ENCODE data around the gene CHSY3.

Gene CHSY3

DNA sequence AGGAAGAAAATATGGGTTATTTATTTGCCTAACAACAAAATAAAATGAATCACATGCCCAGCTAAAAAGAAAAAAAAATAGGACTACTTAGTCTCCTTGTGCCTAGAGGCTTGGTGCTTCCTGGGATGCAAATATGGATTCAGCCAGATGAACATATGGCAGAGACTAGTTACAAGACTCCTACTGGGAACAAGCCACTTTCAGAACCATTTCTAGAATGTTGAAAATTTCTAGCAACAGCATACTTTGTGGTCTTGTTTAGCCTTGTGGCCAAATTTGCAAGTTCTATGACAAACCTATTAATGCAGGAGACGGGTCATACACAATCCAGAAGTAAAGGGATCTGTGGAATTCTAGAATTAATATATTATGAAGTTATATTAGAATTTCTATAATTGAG lies 198.7 kb downstream of the CHSY3 start:
- no peak for DNase-seq

- no peak for DNase-seq
Observed at GRCh38 chr5:130104895-130105688, 200.8 kb downstream of the CHSY3 start.

- no peak for DNase-seq
Observed at GRCh38 chr5:130106480-130106879, 202.2 kb downstream of the CHSY3 start.

DNA sequence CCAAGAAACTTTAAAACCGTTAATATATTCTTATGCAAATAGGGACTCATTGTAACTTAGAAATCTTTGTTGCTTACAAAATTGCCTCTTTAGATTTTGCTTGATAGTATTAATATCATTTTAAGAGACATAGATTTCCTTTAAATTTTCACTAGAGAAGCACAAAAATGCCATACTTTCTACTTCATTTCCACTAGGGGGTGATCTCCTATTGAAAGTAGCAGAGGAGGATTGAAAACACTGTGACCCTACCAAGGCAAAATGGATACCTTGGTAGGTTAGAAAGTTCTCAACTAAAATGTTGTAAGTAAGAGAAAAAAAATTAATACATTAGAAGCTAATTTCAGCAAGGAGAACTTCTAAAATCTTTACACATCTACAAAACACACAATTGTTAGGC lies 204.9 kb downstream of the CHSY3 start:
- DNase-seq, result no peak

- no peak for DNase-seq
Observed at GRCh38 chr5:130110328-130110727, 206.1 kb downstream of the CHSY3 start.

DNA sequence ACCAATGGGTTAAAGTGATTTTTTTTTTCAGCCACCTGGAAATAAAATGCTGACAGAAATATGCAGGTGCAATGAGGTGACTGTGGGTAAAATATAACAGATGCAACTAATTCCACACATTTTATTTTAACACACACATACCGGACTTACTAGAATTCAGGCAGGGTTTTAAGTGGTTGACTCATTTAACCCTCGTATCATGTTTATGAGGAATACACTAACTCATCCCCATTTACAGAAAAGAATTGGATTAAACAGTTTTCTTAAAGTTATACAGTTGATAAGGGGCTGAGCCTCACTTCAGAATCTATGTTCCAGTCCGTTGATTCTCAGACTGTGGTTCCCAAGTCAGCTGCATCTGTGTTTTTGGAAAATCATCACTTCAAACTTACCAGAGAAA lies 207.5 kb downstream of the CHSY3 start:
- DNase-seq, result no peak

DNA sequence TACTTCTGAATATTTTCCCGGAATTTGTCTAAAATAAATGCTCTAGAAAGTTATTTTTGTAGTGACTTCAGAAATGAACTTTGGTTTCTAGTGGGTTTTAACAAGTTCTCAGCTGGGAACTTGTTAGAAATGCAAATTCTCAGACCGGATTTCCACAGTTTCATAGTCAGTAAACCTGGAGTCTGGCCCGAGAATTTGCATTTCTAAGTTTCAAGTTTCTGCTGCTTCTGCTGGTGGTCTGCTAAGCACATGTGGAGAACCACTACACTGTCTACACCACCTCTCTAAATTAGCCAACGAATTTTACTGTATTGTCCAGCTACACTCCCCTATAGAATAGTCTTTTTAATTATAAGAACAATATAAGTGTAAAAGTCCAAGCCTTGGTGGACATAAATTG lies 208.0 kb downstream of the CHSY3 start:
- DNase-seq, result no peak

- no peak for DNase-seq
Observed at GRCh38 chr5:130115686-130116085, 211.4 kb downstream of the CHSY3 start.

- DNase-seq, result no peak
Observed at GRCh38 chr5:130116462-130116861, 212.2 kb downstream of the CHSY3 start.

- DNase-seq, result no peak
Observed at GRCh38 chr5:130116972-130117371, 212.7 kb downstream of the CHSY3 start.

DNA sequence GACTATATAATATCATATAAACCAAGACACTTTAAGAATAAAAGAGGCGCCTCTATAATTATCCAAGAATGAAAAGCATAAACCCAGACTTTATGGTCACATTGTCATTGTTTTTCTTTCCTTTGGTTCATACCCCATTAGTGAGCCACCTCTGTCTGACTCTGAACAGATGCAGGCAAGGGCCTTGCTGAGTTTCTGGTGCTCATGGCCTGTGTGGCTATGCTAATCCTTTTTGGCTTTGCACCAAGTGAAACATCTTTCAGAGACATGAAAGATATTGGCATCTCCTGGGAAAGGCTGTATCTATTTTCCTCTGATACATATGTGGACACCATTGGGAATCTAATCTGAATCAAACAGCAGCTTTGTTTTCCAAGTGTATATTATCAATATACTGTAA lies 222.5 kb downstream of the CHSY3 start:
- DNase-seq, result no peak

DNA sequence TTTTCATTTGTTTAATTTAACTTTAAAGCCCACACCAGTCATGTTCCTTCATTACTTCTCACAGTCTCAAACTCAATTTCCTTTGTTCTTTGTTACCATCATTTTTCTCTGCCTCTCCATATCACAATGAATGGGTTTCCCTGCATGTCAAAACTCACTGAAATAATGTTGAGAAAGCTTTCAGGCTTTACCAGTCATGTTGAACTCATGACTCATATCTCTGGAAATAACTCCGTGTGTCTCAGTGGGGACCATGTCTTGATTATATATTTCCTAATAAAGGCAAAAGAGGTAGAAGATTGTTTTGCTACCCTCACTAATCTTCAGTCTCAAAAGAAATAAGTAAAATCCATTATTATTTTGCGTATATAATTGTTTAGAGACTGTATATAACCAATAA lies 231.2 kb downstream of the CHSY3 start:
- no peak for DNase-seq

- DNase-seq, result no peak
Observed at GRCh38 chr5:130136300-130136699, 232.0 kb downstream of the CHSY3 start.

- DNase-seq, result no peak
Observed at GRCh38 chr5:130137681-130138080, 233.4 kb downstream of the CHSY3 start.

DNA sequence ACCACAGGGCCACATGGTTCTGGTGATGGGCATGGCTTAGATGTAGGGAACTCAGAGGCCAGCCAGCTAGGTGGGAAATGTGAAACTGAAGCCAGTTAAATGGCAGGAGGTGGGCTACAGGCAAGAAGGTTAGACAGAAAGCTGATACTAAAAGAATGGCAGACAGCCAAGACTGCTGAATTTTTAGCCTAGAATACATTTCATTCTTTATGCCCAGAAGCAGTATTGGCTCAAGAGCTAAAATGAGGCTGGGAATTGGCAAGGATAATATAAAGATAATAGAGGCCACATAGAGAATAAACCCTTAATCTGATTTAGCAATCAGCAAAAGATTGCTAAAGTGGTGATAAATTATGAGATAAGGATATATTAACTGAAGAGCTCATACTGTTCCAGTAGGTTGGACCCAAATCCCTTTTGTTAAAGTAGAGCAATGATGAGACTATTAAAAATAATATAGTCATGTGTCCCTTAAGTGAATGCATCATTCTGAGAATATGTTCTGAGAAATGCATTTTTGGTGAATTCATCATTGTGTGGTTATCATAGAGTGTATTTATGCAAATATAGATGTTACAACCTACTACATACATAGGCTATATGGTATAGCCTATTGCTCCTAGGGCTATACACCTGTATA lies 234.3 kb downstream of the CHSY3 start:
- DNase-seq, result no peak

DNA sequence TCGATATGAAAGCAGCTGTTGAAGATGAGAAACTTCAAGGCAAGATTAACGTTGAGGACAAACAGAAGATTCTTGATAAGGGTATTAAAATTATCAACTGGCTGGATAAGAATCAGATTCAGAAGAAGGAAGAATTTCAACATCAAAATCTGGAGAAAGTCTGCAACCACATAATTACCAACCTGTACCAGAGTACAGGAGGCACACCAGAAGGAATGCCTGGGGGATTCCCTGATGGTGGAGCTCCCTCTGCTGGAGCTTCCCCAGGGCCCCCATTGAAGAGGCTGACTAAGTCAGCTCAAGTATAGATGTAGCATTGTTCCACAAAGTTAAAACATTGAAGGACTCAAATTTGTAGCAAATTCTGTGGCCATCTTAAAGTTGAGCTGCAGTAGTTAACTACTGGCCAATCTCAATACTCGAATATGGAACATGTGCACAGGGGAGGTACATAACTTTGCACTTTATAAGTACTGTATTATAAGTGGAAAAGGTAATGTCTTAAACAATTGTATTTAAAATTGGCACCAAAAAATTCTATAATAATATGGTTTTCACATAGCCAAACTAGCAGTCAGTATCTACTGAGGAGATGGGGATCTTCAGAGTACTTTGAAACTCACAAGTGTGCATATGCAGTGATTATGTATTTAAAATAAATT lies 237.5 kb downstream of the CHSY3 start:
- DNase-seq, result peak; percentile 27

DNA sequence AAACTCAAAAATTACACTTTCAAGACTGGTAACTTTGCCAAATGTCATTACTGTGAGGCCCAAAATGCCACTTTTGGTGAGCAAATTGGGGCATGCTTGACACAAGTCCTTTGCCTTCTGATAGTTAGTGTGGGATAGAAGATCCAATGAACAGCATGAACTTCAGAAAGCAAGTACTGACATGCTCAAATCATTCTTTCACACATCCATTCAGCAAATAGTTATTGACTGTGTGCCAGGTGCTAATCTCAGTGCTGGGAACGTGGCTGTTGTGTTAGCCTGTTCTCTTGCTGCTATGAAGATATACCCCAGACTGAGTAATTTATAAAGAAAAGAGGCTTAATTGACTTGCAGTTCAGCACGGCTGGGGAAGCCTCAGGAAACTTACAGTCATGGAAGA lies 247.0 kb downstream of the CHSY3 start:
- DNase-seq, result no peak

DNA sequence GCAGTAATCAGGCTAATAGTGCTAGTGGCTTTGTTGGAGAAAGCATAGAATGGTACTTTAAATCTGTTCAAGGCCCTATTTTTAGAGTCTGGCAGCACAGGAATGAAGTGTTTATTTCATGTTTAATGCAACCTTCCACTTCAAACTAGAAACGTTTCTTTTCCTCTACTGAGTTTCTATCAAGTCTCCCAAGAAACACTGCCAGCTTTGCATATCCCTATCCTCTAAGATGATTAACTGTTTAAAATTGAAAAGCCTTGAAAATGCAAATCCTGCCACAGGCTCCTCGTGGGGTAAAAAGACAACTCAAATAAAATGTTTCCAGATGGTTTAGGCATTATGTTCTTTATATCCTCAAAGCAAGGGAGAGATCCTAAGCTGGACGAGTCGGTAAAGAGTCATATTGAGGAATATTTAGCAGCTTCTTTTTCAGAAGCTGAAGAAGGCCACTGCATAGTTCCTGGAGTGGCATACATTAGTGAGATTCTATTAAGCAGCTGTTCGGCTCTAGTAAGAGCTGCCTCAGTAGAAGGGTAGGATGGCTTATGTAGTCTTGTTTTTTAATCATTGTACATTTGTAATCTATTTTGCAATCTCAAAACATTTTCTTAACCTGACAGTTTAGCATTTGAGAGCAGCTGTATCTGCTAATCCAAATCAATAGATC lies 251.2 kb downstream of the CHSY3 start:
- no peak for DNase-seq

DNA sequence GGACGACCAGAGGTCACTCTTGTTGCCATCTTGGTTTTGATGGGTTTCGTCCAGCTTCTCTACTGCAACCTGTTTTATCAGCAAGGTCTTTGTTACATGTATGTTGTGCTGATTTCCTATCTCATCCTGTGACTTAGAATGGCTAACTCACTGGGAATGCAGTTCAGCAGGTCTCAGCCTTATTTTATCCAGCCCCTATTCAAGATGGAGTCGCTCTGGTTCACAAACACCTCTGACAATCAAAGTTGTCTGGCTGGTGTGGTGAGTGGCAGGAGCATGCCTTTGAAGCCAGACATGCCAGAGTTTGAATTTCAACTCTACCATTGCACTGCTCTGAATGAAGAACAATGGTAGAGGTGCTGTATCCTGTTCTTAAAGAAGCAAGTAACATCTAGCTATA lies 253.8 kb downstream of the CHSY3 start:
- DNase-seq, result no peak

DNA sequence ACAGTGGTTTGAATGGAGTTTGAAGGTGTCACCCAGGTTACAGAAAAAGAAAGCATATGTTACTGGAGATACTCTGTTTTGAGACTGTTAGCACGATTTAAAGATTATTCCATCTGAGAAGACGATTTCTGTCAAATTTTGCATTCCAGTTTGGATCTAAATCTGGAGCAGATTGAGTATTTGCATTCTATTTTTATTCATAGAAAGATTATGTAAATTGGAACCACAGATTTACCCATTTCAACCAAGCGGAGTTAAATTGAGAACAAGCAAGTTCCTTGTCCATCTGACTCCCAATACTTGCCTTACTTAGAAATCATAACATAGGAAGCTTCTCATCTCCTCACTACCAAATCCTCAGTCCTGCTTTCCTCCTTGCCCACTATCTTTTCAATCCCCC lies 255.7 kb downstream of the CHSY3 start:
- DNase-seq, result no peak

DNA sequence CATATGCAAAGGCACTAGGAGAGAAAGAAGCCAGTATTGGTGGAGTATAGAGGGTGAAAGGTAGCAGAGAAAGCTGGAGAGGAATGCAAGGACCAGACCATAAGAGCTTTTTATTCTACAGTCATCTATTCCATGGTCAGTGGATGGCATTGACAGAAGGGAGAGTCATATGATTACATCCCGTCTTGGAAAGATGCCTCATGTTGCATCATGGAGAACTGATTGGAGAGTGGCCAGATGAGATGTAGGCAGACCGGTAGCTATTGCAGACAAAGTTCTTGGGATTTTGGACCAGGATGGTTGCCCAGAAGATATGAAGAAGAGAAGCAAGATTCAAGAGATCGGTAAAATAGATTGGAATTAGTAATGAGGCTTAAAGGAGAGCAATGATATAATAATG lies 260.7 kb downstream of the CHSY3 start:
- DNase-seq, result no peak

DNA sequence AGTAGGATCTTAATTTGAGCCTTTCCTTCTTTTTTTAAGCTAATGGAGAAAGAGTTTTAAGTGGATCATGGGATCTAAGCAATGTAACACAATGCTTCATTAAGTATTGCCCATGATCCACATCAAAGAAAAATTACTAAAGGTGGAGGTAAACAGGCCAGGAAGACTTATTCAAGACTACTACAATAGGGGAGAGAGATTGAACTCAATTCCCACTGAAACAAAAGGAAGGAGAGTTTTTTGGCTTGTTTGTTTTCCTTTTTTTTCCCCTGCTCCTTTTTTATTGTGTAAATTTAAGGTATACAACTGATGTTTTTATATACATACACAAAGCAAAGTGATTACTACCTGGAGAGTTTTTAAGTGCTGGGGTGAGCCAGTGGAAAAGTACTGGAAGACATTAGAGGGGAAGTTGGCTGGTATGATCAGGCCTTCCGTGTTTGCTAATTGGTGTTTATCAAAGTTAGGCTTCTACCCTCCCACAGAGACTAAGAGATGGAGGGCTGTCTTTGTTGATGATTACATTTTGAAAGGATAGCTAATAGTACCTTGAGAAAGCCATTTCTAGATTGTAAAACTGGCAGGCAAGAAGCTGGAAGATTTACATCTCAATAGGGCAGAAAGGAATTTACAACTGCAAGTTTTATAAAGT lies 262.7 kb downstream of the CHSY3 start:
- no peak for DNase-seq

DNA sequence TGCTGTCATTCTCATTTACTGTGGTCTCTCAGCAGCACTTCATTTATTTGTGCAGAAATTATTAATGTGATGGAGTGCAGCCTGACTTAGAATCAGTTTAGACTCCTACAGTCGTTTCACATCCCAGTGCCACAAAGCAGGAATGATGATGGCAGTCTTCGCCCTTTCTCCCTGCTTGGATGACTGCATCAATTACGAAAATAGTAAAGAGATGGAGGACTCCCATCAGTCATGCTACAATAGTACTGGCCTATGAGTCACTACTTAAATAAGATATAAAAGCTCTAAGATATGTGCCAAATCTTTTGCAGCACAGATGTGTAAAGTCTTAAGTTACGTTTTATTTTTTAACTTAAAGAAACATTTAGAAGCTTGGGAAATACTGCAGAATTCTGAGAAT lies 263.9 kb downstream of the CHSY3 start:
- no peak for DNase-seq

Measured in stimulated activated CD8-positive, alpha-beta memory T cell treated with anti-CD3 and anti-CD28 coated beads, Interleukin-4, amount 100 ng/mL, for 48 hours (primary cell).